Uterus (tissue), 4 donors: ENCODE results near the gene IFRD1. TPM values are rescaled to one million over a fixed set of nuclear protein-coding genes. Genes with fewer than 3 reads are reported as not detected.
A peak's percentile ranks its signal among the peaks of the same experiment; 100 is the strongest.

Experiments used
- DNase-seq, 2 donors: peaks; one replicate each; pipeline ENCODE4 v3.0.0-alpha.2; 2019 to 2020
- H3K27ac ChIP-seq, 2 donors: fragments of 200-600 bp; sonication (generic); 1 replicate in 1 of 2; 2 replicates in 1 of 2; pipeline ENCODE4 v1.5.1; 2016 to 2018
- H3K27me3 ChIP-seq, 2 donors: fragments of 200-600 bp; sonication (generic); one replicate each; pipeline ENCODE4 v1.5.1; 2018 to 2019; ENCODE audit warnings: control low read depth in 1 of 2
- H3K36me3 ChIP-seq, 2 donors: fragments of 200-600 bp; sonication (generic); one replicate each; pipeline ENCODE4 v1.5.1; 2019; ENCODE audit warnings: control low read depth in 1 of 2
- H3K4me1 ChIP-seq, 2 donors: fragments of 200-600 bp; sonication (generic); one replicate each; pipeline ENCODE4 v1.5.1; 2018 to 2019; ENCODE audit warnings: control low read depth in 1 of 2
- H3K4me3 ChIP-seq, 2 donors: fragments of 200-600 bp; sonication (generic); 1 replicate in 1 of 2; 2 replicates in 1 of 2; pipeline ENCODE4 v1.5.1; 2018 to 2019; ENCODE audit warnings: mild to moderate bottlenecking in 1 of 2
- H3K9me3 ChIP-seq, 2 donors: fragments of 200-600 bp; sonication (generic); one replicate each; pipeline ENCODE4 v1.5.1; 2019; ENCODE audit warnings: control low read depth in 1 of 2
- CTCF ChIP-seq, 4 experiments: fragments of 200-600 bp in 2 of 4; fragments of 450-650 bp in 2 of 4; sonication (generic) in 2 of 4; IDR thresholded peaks; one replicate each; pipeline ENCODE4 v1.5.1; 2016 to 2019; ENCODE audit warnings: antibody characterized with exemption in 4 of 4, mild to moderate bottlenecking in 2 of 4, moderate library complexity in 1 of 4
- POLR2A ChIP-seq, 2 donors: fragments of 450-650 bp; IDR thresholded peaks; one replicate each; pipeline ENCODE4 v1.6.1; 2016; ENCODE audit warnings: antibody characterized with exemption in 2 of 2, mild to moderate bottlenecking in 1 of 2, moderate library complexity in 1 of 2
- intact Hi-C: fragments of 100-400 bp; cut with DNase I; formaldehyde crosslinking; loops from one replicate; pipeline ENCODE4 v1.15.1; 2023; ENCODE audit warnings: low total_unique reads
- total RNA-seq, 4 donors: library from RNA; depleted of rRNA in 3 of 4; stranded (reverse); fragments of >200 nt in 3 of 4; gene quantifications; one replicate each; pipeline versions ENCODE4 v1.1.0 to v1.2.4, GENCODE V29; 2014 to 2023
- donor health status: DM: yes; HTN: yes; CAD: no.

Gene IFRD1
- total RNA-seq, 4 donors from 2014 or later, result 26.4 to 60.1 (median 36.3) TPM

DNA sequence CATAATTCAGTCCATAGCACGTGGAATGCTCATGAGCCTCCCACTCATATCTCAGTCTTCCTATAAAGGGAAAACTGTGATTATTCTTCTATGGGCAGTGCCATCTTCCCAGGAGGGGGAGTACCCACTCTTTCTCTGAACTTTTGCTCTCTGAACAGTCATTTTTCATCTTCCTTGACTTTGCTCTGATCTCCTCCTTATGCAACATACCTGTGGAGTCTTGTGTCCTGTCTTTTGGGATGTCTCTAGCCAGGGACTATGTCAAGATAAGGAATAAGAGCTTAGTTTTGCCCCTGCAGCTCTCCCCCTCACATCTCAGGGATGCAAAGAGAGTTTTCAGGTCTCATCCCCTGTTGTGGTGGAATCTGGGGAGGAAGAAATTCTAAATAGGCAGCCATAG lies 58.1 kb downstream of the IFRD1 start:
- Histone ChIP-seq H3K4me1 (no peaks in the 10 kb centered on the region), H3K9me3 (no peaks in the 10 kb centered on the region), H3K27ac (no peak overlapping the region), H3K4me3 (no peak overlapping the region), H3K36me3 (no peaks in the 10 kb centered on the region), H3K27me3 (no peaks in the 10 kb centered on the region)
- TF ChIP-seq POLR2A (IDR thresholded peaks at IDR 0.05), result no peak
- no peak for TF ChIP-seq CTCF (IDR thresholded peaks at IDR 0.05)
- no peak for DNase-seq
- intact Hi-C loops, result no loop called here

DNA sequence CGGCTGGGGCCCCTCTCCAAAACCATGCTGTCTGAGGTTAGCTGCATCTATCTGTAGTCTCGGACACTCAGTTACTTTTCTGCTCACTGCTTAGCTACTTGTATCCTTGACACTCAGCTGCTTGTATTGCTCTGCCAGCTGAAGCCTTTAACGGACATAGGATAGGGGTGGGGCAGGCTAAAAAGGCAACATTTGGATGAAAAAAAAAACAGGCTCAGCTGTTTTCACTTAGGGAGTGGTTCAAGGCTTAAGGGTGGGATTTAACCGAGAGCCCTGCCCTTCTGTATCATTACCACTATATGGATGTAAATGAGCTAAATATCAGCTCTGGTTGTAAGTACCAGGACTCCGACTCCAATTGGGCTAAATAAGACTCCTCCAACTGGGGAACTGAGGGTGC lies 59.1 kb downstream of the IFRD1 start:
- H3K4me1 ChIP-seq, result no peaks in the 10 kb centered on the region
- DNase-seq, result no peak
- no peaks in the 10 kb centered on the region for H3K27me3 ChIP-seq
- H3K27ac ChIP-seq, result no peak overlapping the region
- no peaks in the 10 kb centered on the region for H3K36me3 ChIP-seq
- H3K9me3 ChIP-seq, result no peaks in the 10 kb centered on the region
- H3K4me3 ChIP-seq, result no peak overlapping the region
- intact Hi-C loops, result no loop called here
- TF ChIP-seq POLR2A (IDR thresholded peaks at IDR 0.05) (no peak), CTCF (IDR thresholded peaks at IDR 0.05) (no peak)

- Histone ChIP-seq H3K36me3 (no peaks in the 10 kb centered on the region), H3K9me3 (no peaks in the 10 kb centered on the region), H3K4me3 (no peak overlapping the region), H3K4me1 (no peaks in the 10 kb centered on the region), H3K27me3 (no peaks in the 10 kb centered on the region), H3K27ac (peak overlapping the region in 1 of 2 donors; percentile 12)
- no peak for DNase-seq
- intact Hi-C loops, result no loop called here
- TF ChIP-seq CTCF (IDR thresholded peaks at IDR 0.05) (no peak), POLR2A (IDR thresholded peaks at IDR 0.05) (no peak)
These were observed 59.9 kb downstream of the IFRD1 start for GRCh38 chr7:112510001-112510742.

GRCh38 chr7:112510743-112511110 lies 60.5 kb downstream of the IFRD1 start:
- intact Hi-C loops, result no loop called here
- Histone ChIP-seq H3K4me3 (no peak overlapping the region), H3K4me1 (no peaks in the 10 kb centered on the region), H3K27me3 (no peaks in the 10 kb centered on the region), H3K27ac (no peak overlapping the region), H3K36me3 (no peaks in the 10 kb centered on the region), H3K9me3 (no peaks in the 10 kb centered on the region)
- no peak for TF ChIP-seq POLR2A (IDR thresholded peaks at IDR 0.05)
- no peak for TF ChIP-seq CTCF (IDR thresholded peaks at IDR 0.05)
- no peak for DNase-seq

DNA sequence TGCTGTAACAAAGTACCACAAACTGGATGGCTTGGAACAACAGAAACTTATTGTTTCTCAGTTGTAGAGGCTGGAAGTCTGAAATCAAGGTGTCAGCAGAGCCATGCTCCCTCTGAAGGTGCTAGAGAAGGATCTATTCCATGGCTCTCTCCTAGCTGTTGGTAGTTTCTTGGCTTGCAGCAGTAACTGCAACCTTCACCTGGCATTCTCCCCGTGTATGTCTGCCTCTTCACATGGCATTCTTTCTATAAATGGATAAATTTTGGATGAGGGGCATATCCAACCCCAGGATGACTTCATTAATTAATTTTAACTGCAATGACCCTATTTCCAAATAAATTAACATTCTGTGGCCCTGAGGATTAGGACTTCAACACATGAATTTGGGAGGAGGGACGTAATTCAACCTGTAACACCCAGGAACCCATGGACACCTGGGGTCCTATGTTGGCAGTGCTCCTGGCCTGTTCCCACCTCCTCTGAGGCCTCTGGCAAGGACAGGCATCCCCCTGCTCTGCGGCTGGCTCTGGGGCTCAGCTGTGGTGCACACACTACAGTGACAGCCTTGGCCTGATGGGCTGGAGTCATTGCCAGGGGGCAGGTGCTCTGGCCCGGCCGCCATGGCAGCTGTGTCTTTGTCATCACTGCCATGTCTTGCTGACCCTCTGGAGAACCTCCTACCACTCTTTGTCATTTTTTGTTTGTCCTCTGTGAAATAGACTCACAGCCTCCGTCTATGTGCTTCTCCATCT lies 61.4 kb downstream of the IFRD1 start:
- intact Hi-C loops, result no loop called here
- no peak for DNase-seq
- no peak for TF ChIP-seq POLR2A (IDR thresholded peaks at IDR 0.05)
- TF ChIP-seq CTCF (IDR thresholded peaks at IDR 0.05), result no peak

More for the DNA sequence above, 61.4 kb downstream of the IFRD1 start:
- Histone ChIP-seq H3K36me3 (no peaks in the 10 kb centered on the region), H3K4me1 (no peaks in the 10 kb centered on the region), H3K4me3 (no peak overlapping the region), H3K9me3 (no peaks in the 10 kb centered on the region), H3K27me3 (no peaks in the 10 kb centered on the region), H3K27ac (no peak overlapping the region)
